Measurements from ENCODE around the gene FABP1.

FABP1 gene

DNA sequence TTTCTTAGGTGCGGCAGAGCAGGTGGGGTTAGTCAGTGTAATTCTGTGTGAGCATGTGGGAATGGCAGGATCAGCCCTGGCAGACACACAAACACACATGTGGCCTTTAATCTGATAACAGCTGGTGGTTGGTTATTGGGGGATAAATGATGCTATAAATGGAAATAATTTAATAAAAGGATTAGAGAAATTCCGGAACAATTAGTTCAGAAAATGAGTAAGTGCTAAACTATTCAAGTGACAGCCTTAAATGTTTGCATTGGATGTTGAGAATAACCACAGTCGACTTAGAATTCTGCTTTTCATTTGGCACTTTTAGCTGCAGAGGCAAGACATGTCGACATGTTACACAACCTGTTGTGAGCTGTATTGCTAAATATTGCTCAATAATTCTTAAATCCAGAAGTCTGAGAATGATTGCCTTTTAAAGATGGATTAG is 53.0 kb downstream of the FABP1 start:
- peak; percentile 53 for DNase-seq

GRCh38 chr2:88074150-88074549 is 53.7 kb downstream of the FABP1 start:
- DNase-seq = no peak
